PC-3 (cell line): ENCODE measurements around the gene METTL9.

Experiments used
- CTCF ChIP-seq: fragments of 300-600 bp; sonication (generic); conservative IDR thresholded peaks from 2 replicates; pipeline ENCODE4 v1.5.1; 2017; ENCODE audit warnings: antibody characterized with exemption, low read depth, mild to moderate bottlenecking, low read length
- EZH2 ChIP-seq: fragments of 300-600 bp; sonication (generic); IDR thresholded peaks from one replicate; pipeline ENCODE4 v1.6.1; 2017; ENCODE audit warnings: antibody characterized with exemption, mild to moderate bottlenecking, low read length; ENCODE audit not compliant: unreplicated experiment

- TF ChIP-seq CTCF (no peak), EZH2 (no peak)
Measured at GRCh38 chr16:21704266-21704665, 104.9 kb downstream of the METTL9 start.
